GM23338 (cell line): ENCODE results near the gene CITED4.

Experiments used
- CTCF ChIP-seq, 2 experiments: fragments of 200-600 bp in 1 of 2; sonication (generic) in 1 of 2; conservative IDR thresholded peaks; 2 replicates each; pipeline versions ENCODE4 v1.5.1 to v1.6.1; 2016 to 2017; ENCODE audit warnings: antibody characterized with exemption in 2 of 2, low read depth in 2 of 2, mild to moderate bottlenecking in 2 of 2, moderate library complexity in 1 of 2
- ETS1 ChIP-seq: IDR thresholded peaks from 2 replicates; pipeline ENCODE4 v1.6.1; 2016; ENCODE audit warnings: antibody characterized with exemption
- EZH2 ChIP-seq: fragments of 200-600 bp; sonication (generic); IDR thresholded peaks from one replicate; pipeline ENCODE4 v1.8.0; 2017; ENCODE audit warnings: antibody characterized with exemption, mild to moderate bottlenecking, low read depth; ENCODE audit not compliant: unreplicated experiment

GRCh38 chr1:40894455-40894854, 32.3 kb upstream of the CITED4 start:
- TF ChIP-seq CTCF (conservative IDR thresholded peaks at IDR 0.05; ENCODE audit: low read depth in 2 of 2) (no peak), EZH2 (no peak), ETS1 (no peak)
